DND-41 (cell line): ENCODE measurements around the gene PSMB10.

Experiments used
- ATAC-seq: fragments of 200-7000 bp; cut with Tn5 transposase; 3 replicates; pipeline ENCODE4 v1.9.1; 2021; ENCODE audit warnings: low read depth; ENCODE audit not compliant: insufficient read depth
- DNase-seq: peaks from one replicate; pipeline ENCODE4 v3.0.0-alpha.2; 2020
- H2AFZ ChIP-seq: 2 replicates; pipeline ENCODE4 v1.6.0; 2012; ENCODE audit warnings: low read depth, low read length
- H3K27ac ChIP-seq: 2 replicates; pipeline ENCODE4 v1.5.1; 2012; ENCODE audit warnings: low read length, inconsistent platforms
- H3K27me3 ChIP-seq: fragments of 200-600 bp; sonication (generic); 2 replicates; pipeline ENCODE4 v1.6.0; 2012; ENCODE audit warnings: low read length, mild to moderate bottlenecking, inconsistent platforms; ENCODE audit not compliant: insufficient read depth, poor library complexity
- H3K36me3 ChIP-seq: 2 replicates; pipeline ENCODE4 v1.5.1; 2012; ENCODE audit warnings: low read length, inconsistent platforms; ENCODE audit not compliant: insufficient read depth
- H3K4me1 ChIP-seq: 2 replicates; pipeline ENCODE4 v1.5.1; 2012; ENCODE audit warnings: mild to moderate bottlenecking, low read length; ENCODE audit not compliant: insufficient read depth
- H3K4me2 ChIP-seq: 2 replicates; pipeline ENCODE4 v1.6.0; 2012; ENCODE audit warnings: mild to moderate bottlenecking, moderate library complexity, low read length, inconsistent platforms; ENCODE audit not compliant: insufficient read depth
- H3K4me3 ChIP-seq, 2 experiments: fragments of 200-600 bp in 1 of 2; shearing (Covaris generic) in 1 of 2; 2 replicates each; pipeline ENCODE4 v1.5.1; 2012 to 2016; ENCODE audit warnings: inconsistent platforms in 2 of 2, low read length in 2 of 2, mild to moderate bottlenecking in 2 of 2, low read depth in 1 of 2, moderate library complexity in 1 of 2
- H3K79me2 ChIP-seq: 2 replicates; pipeline ENCODE4 v1.6.0; 2012; ENCODE audit warnings: low read length, inconsistent platforms; ENCODE audit not compliant: insufficient read depth
- H3K9ac ChIP-seq: 2 replicates; pipeline ENCODE4 v1.6.0; 2012; ENCODE audit warnings: low read depth, mild to moderate bottlenecking, inconsistent platforms, low read length, moderate library complexity
- H3K9me3 ChIP-seq: 2 replicates; pipeline ENCODE4 v1.5.1; 2012; ENCODE audit warnings: low read length, moderate library complexity, mild to moderate bottlenecking, inconsistent platforms; ENCODE audit not compliant: insufficient read depth, severe bottlenecking
- H4K20me1 ChIP-seq: 2 replicates; pipeline ENCODE4 v1.6.0; 2012; ENCODE audit warnings: low read length; ENCODE audit not compliant: insufficient read depth
- CTCF ChIP-seq: IDR thresholded peaks from 2 replicates; pipeline ENCODE4 v1.5.1; 2012; ENCODE audit warnings: borderline replicate concordance, low read length, moderate library complexity, mild to moderate bottlenecking; ENCODE audit not compliant: poor library complexity, severe bottlenecking; ENCODE audit errors: extremely low read depth
- EZH2 ChIP-seq: IDR thresholded peaks from 3 replicates; pipeline ENCODE4 v1.6.1; 2012; ENCODE audit warnings: borderline replicate concordance, low read depth, mild to moderate bottlenecking, moderate library complexity, low read length, inconsistent platforms; ENCODE audit not compliant: severe bottlenecking

Gene PSMB10

DNA sequence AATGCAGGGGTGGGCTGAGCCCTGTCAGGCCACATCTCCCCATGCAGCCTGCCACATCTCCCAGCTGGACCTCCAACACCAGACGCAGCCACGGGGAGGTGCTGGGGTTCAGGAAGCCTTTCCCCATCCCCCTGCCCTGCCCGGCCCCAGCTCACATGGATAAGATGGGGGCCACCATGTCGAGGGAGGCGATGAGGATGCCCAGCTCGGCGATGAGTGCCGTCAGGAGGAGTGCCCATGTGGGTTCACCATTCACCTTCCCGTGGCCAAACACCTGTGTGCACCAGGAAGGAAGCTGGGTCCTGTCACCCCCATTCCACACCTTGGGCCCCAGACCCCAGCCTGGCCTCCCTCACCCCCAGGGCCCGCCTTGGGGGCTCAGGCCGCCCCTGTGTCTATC is 13.0 kb upstream of the PSMB10 start:
- H3K36me3 ChIP-seq, result peaks cover 79% of the 10 kb centered on the region
- no peaks in the 10 kb centered on the region for H3K9me3 ChIP-seq

GRCh38 chr16:67948015-67948414 is 11.4 kb upstream of the PSMB10 start:
- no peaks in the 10 kb centered on the region for H3K4me1 ChIP-seq
- ATAC-seq (no peak), DNase-seq (no peak)
- peaks cover 85% of the 10 kb centered on the region for H3K36me3 ChIP-seq
- TF ChIP-seq EZH2 (no peak), CTCF (no peak)
- H3K79me2 ChIP-seq, result no peaks in the 10 kb centered on the region
- no peak overlapping the region for H3K27ac ChIP-seq
- no peak overlapping the region for H3K4me3 ChIP-seq
- H3K27me3 ChIP-seq, result no peaks in the 10 kb centered on the region
- H3K9me3 ChIP-seq, result no peaks in the 10 kb centered on the region
- no peak overlapping the region for H3K9ac ChIP-seq
- no peaks in the 10 kb centered on the region for H4K20me1 ChIP-seq
- H2AFZ ChIP-seq, result no peak overlapping the region
- H3K4me2 ChIP-seq, result no peak overlapping the region

More for the DNA sequence above, 13.0 kb upstream of the PSMB10 start:
- Histone ChIP-seq H2AFZ (no peak overlapping the region), H3K27me3 (no peaks in the 10 kb centered on the region), H3K4me3 (no peak overlapping the region), H3K79me2 (no peaks in the 10 kb centered on the region), H3K9ac (no peak overlapping the region), H3K4me2 (no peak overlapping the region), H3K27ac (no peak overlapping the region), H3K4me1 (no peaks in the 10 kb centered on the region), H4K20me1 (no peaks in the 10 kb centered on the region)
- no peak for DNase-seq
- TF ChIP-seq CTCF (no peak), EZH2 (no peak)
- ATAC-seq, result no peak

GRCh38 chr16:67946966-67947558 is 10.4 kb upstream of the PSMB10 start:
- DNase-seq (no peak), ATAC-seq (no peak)
- Histone ChIP-seq H3K27ac (no peak overlapping the region), H2AFZ (no peak overlapping the region), H3K9me3 (no peaks in the 10 kb centered on the region), H3K36me3 (peaks cover 92% of the 10 kb centered on the region), H3K9ac (no peak overlapping the region), H3K4me3 (no peak overlapping the region), H3K27me3 (no peaks in the 10 kb centered on the region), H3K4me1 (no peaks in the 10 kb centered on the region), H3K79me2 (no peaks in the 10 kb centered on the region), H4K20me1 (no peaks in the 10 kb centered on the region), H3K4me2 (no peak overlapping the region)
- no peak for TF ChIP-seq CTCF
- no peak for TF ChIP-seq EZH2
